Measurements from ENCODE around the gene EPHB6.

EPHB6 gene

DNA sequence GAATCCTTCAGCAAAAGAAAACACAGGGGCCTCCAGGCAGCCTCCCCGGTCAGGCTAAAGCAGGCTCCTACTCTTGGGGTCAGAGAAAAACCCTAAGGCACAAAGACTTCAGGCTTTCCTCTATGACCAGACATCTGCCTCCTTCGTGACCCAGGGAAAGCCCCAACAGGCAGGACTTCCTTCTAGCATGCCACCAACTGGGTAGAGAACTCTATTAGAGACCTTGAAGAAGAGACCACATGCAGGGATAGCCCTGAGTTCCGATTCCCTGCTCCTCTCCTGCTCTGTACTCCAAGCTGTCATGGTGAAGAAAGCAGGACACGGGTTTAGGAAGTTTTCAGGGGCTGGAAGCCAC lies 29.4 kb downstream of the EPHB6 start:
- Histone ChIP-seq H2AFZ (ENCODE audit: low read length) (no peak overlapping the region), H3K27ac (ENCODE audit: low read depth, low read length, poor library complexity, severe bottlenecking) (no peak overlapping the region)
- TF ChIP-seq EZH2 (IDR thresholded peaks at IDR 0.05; ENCODE audit: borderline replicate concordance, low read length) (no peak), CTCF (IDR thresholded peaks at IDR 0.05; ENCODE audit: low read length) (no peak)

GRCh38 chr7:142885311-142886230 lies 30.7 kb downstream of the EPHB6 start, which contains the start of gene TRPV6:
Gene TRPV6, minus strand, starts transcription at chr7:142885745.
- no peak within 1 kb of the TSS for H3K4me3 ChIP-seq (ENCODE audit: low read depth, low read length, poor library complexity, severe bottlenecking)
- H3K79me2 ChIP-seq (ENCODE audit: insufficient read depth, low read length), result no peaks in the 10 kb centered on the region
- H2AFZ ChIP-seq (ENCODE audit: low read length), result no peak within 1 kb of the TSS
- H3K27me3 ChIP-seq (ENCODE audit: insufficient read depth, low read length), result no peaks in the 10 kb centered on the region; the same call in none of the 2 replicates
- H3K9ac ChIP-seq (ENCODE audit: low read length), result no peak within 1 kb of the TSS
- no peaks in the 10 kb centered on the region for H3K9me3 ChIP-seq (ENCODE audit: low read length)
- no peaks in the 10 kb centered on the region for H4K20me1 ChIP-seq (ENCODE audit: insufficient read depth, low read length)
- H3K36me3 ChIP-seq (ENCODE audit: insufficient read depth, low read length), result no peaks in the 10 kb centered on the region
- H3K4me2 ChIP-seq (ENCODE audit: low read length), result no peak within 1 kb of the TSS
- no peaks in the 10 kb centered on the region for H3F3A ChIP-seq (ENCODE audit: insufficient read depth, low read length)
- no peaks in the 10 kb centered on the region for H3K4me1 ChIP-seq (ENCODE audit: insufficient read depth, low read length, severe bottlenecking)
- no peaks in the 10 kb centered on the region for H3K9me2 ChIP-seq (ENCODE audit: low read depth, low read length)
- TF ChIP-seq CTCF (IDR thresholded peaks at IDR 0.05; ENCODE audit: low read length) (no peak), EZH2 (IDR thresholded peaks at IDR 0.05; ENCODE audit: borderline replicate concordance, low read length) (no peak)
- H3K27ac ChIP-seq (ENCODE audit: low read depth, low read length, poor library complexity, severe bottlenecking), result no peak within 1 kb of the TSS

More for the DNA sequence above, 29.4 kb downstream of the EPHB6 start:
- no peak overlapping the region for H3K4me2 ChIP-seq (ENCODE audit: low read length)
- H3K4me3 ChIP-seq (ENCODE audit: low read depth, low read length, poor library complexity, severe bottlenecking), result no peak overlapping the region
- H4K20me1 ChIP-seq (ENCODE audit: insufficient read depth, low read length), result no peaks in the 10 kb centered on the region
- no peaks in the 10 kb centered on the region for H3K79me2 ChIP-seq (ENCODE audit: insufficient read depth, low read length)
- H3K9me3 ChIP-seq (ENCODE audit: low read length), result no peaks in the 10 kb centered on the region
- H3K36me3 ChIP-seq (ENCODE audit: insufficient read depth, low read length), result no peaks in the 10 kb centered on the region
- H3K4me1 ChIP-seq (ENCODE audit: insufficient read depth, low read length, severe bottlenecking), result no peaks in the 10 kb centered on the region
- no peak overlapping the region for H3K9ac ChIP-seq (ENCODE audit: low read length)
- H3K27me3 ChIP-seq (ENCODE audit: insufficient read depth, low read length), result no peaks in the 10 kb centered on the region; the same call in none of the 2 replicates
- H3F3A ChIP-seq (ENCODE audit: insufficient read depth, low read length), result no peaks in the 10 kb centered on the region
- H3K9me2 ChIP-seq (ENCODE audit: low read depth, low read length), result no peaks in the 10 kb centered on the region

DNA sequence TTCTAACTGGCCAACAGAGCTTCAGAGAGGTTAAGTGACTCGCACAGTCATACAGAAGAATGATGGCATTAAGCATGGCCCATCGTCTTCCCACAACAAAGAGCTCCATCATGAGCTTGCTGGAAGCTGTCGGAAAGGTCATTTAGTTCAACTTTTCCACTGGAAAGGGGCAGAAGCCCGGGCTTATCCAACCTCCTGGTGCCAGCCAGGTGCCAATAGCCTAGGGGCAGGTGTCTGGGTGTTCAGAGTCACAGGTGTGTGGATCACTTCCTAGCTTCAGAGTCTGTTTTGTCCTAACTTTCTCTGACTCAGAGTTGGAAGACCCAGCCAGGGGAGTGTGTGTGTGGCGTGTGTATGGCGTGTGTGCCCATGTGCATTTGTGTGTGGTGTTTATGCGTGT lies 32.0 kb downstream of the EPHB6 start:
- Histone ChIP-seq H3F3A (ENCODE audit: insufficient read depth, low read length) (no peaks in the 10 kb centered on the region), H3K27ac (ENCODE audit: low read depth, low read length, poor library complexity, severe bottlenecking) (no peak overlapping the region), H3K4me2 (ENCODE audit: low read length) (no peak overlapping the region), H3K27me3 (ENCODE audit: insufficient read depth, low read length) (no peaks in the 10 kb centered on the region; the same call in none of the 2 replicates), H3K4me1 (ENCODE audit: insufficient read depth, low read length, severe bottlenecking) (no peaks in the 10 kb centered on the region), H2AFZ (ENCODE audit: low read length) (no peak overlapping the region), H3K9me2 (ENCODE audit: low read depth, low read length) (no peaks in the 10 kb centered on the region), H3K36me3 (ENCODE audit: insufficient read depth, low read length) (no peaks in the 10 kb centered on the region), H3K9ac (ENCODE audit: low read length) (no peak overlapping the region), H3K9me3 (ENCODE audit: low read length) (no peaks in the 10 kb centered on the region), H4K20me1 (ENCODE audit: insufficient read depth, low read length) (no peaks in the 10 kb centered on the region), H3K79me2 (ENCODE audit: insufficient read depth, low read length) (no peaks in the 10 kb centered on the region), H3K4me3 (ENCODE audit: low read depth, low read length, poor library complexity, severe bottlenecking) (no peak overlapping the region)
- no peak for TF ChIP-seq CTCF (IDR thresholded peaks at IDR 0.05; ENCODE audit: low read length)
- TF ChIP-seq EZH2 (IDR thresholded peaks at IDR 0.05; ENCODE audit: borderline replicate concordance, low read length), result no peak

Data from OCI-LY1 (cell line).